PFSK-1 (cell line): Measurements from ENCODE around the gene HSD3B2.

Experiments used
- POLR2AphosphoS5 ChIP-seq: IDR thresholded peaks from 2 replicates; pipeline ENCODE4 v1.6.1; 2012; ENCODE audit warnings: low read depth, mild to moderate bottlenecking, control low read depth, low read length, moderate library complexity
- REST ChIP-seq, 2 experiments: IDR thresholded peaks; 2 replicates each; pipeline versions ENCODE4 v1.6.1 to v1.8.0; 2011 to 2012; ENCODE audit warnings: low read depth in 2 of 2, low read length in 2 of 2, control low read depth in 1 of 2, inconsistent platforms in 1 of 2, mild to moderate bottlenecking in 1 of 2, moderate library complexity in 1 of 2; ENCODE audit not compliant: insufficient read depth in 1 of 2
- SIN3A ChIP-seq: IDR thresholded peaks from 2 replicates; pipeline ENCODE4 v1.6.1; 2012; ENCODE audit warnings: mild to moderate bottlenecking, low read length, moderate library complexity, borderline replicate concordance; ENCODE audit not compliant: insufficient read depth
- TAF1 ChIP-seq: IDR thresholded peaks from 2 replicates; pipeline ENCODE4 v1.6.1; 2012; ENCODE audit warnings: low read length, control low read depth, borderline replicate concordance; ENCODE audit not compliant: insufficient read depth

GRCh38 chr1:119368554-119368953, 46.4 kb upstream of the HSD3B2 start, which contains the start of gene HAO2:
- TF ChIP-seq POLR2AphosphoS5 (no peak), TAF1 (no peak), REST (IDR thresholded peaks at IDR 0.05; ENCODE audit: insufficient read depth in 1 of 2, low read depth in 2 of 2, low read length in 2 of 2) (no peak), SIN3A (no peak)
